Vagina (tissue), 2 donors: ENCODE results near the gene SLF2. TPM values are rescaled to one million over a fixed set of nuclear protein-coding genes. Genes with fewer than 3 reads are reported as not detected.

Source experiments
- DNase-seq, 2 donors: peaks; one replicate each; pipeline ENCODE4 v3.0.0-alpha.2; 2017; ENCODE audit errors: extremely low spot score in 2 of 2
- H3K27ac ChIP-seq: fragments of 200-600 bp; sonication (generic); one replicate; pipeline ENCODE4 v1.5.1; 2019
- H3K27me3 ChIP-seq: fragments of 200-600 bp; sonication (generic); one replicate; pipeline ENCODE4 v1.5.1; 2019
- H3K36me3 ChIP-seq, 2 donors: fragments of 200-600 bp; sonication (generic); one replicate each; pipeline ENCODE4 v1.5.1; 2017 to 2019
- H3K4me1 ChIP-seq: fragments of 200-600 bp; sonication (generic); one replicate; pipeline ENCODE4 v1.5.1; 2019
- H3K4me3 ChIP-seq, 2 donors: fragments of 200-600 bp; sonication (generic); 1 replicate in 1 of 2; 2 replicates in 1 of 2; pipeline ENCODE4 v1.5.1; 2016 to 2019
- H3K9me3 ChIP-seq: fragments of 200-600 bp; sonication (generic); one replicate; pipeline ENCODE4 v1.5.1; 2019
- CTCF ChIP-seq, 3 experiments: fragments of 450-650 bp in 2 of 3; fragments of 200-600 bp in 1 of 3; sonication (generic) in 1 of 3; IDR thresholded peaks; one replicate each; pipeline ENCODE4 v1.5.1; 2017 to 2019; ENCODE audit warnings: antibody characterized with exemption in 3 of 3, mild to moderate bottlenecking in 2 of 3, moderate library complexity in 2 of 3
- POLR2A ChIP-seq, 2 donors: fragments of 450-650 bp; IDR thresholded peaks; one replicate each; pipeline ENCODE4 v1.6.1; 2017; ENCODE audit warnings: antibody characterized with exemption in 2 of 2, mild to moderate bottlenecking in 2 of 2, moderate library complexity in 2 of 2
- POLR2AphosphoS5 ChIP-seq, 2 donors: sonication (generic); formaldehyde crosslinking; IDR thresholded peaks; one replicate each; pipeline ENCODE4 v1.9.0; 2017; ENCODE audit warnings: antibody characterized with exemption in 2 of 2, mild to moderate bottlenecking in 2 of 2, low read depth in 1 of 2; ENCODE audit not compliant: insufficient read depth in 1 of 2
- intact Hi-C: fragments of 100-400 bp; cut with DNase I; formaldehyde crosslinking; loops from one replicate; pipeline ENCODE4 v1.15.1; 2023
- total RNA-seq: library from RNA; depleted of rRNA; stranded (reverse); fragments of >200 nt; gene quantifications from one replicate; pipeline ENCODE4 v1.2.3, GENCODE V29; 2016

SLF2 gene
- total RNA-seq, 1 donor from 2014 or later: 26.8 TPM

- TF ChIP-seq POLR2AphosphoS5 (IDR thresholded peaks at IDR 0.05; ENCODE audit: insufficient read depth in 1 of 2, low read depth in 1 of 2) (no peak), POLR2A (IDR thresholded peaks at IDR 0.05) (no peak), CTCF (IDR thresholded peaks at IDR 0.05) (no peak)
- Histone ChIP-seq H3K4me3 (no peak overlapping the region), H3K27ac (no peak overlapping the region), H3K36me3 (peaks cover 2 to 36% of the 10 kb centered on the region in 2 donors), H3K4me1 (peaks cover 44% of the 10 kb centered on the region), H3K9me3 (no peaks in the 10 kb centered on the region), H3K27me3 (no peaks in the 10 kb centered on the region)
- intact Hi-C loops: no loop called here
- no peak for DNase-seq
These were observed 91.0 kb downstream of the SLF2 start for GRCh38 chr10:101003639-101004206.

- H3K27ac ChIP-seq: no peak overlapping the region
- no peaks in the 10 kb centered on the region for H3K27me3 ChIP-seq
- peaks cover 2 to 36% of the 10 kb centered on the region in 2 donors for H3K36me3 ChIP-seq
- H3K4me3 ChIP-seq: no peak overlapping the region
- H3K4me1 ChIP-seq: peaks cover 39% of the 10 kb centered on the region
- intact Hi-C loops: no loop called here
- TF ChIP-seq CTCF (IDR thresholded peaks at IDR 0.05): no peak
- no peak for TF ChIP-seq POLR2A (IDR thresholded peaks at IDR 0.05)
- TF ChIP-seq POLR2AphosphoS5 (IDR thresholded peaks at IDR 0.05; ENCODE audit: insufficient read depth in 1 of 2, low read depth in 1 of 2): no peak
- no peak for DNase-seq
- no peaks in the 10 kb centered on the region for H3K9me3 ChIP-seq
These were observed 92.6 kb downstream of the SLF2 start for GRCh38 chr10:101005361-101005760.

GRCh38 chr10:101005869-101006567, 93.3 kb downstream of the SLF2 start:
- Histone ChIP-seq H3K36me3 (peaks cover 2 to 36% of the 10 kb centered on the region in 2 donors), H3K9me3 (no peaks in the 10 kb centered on the region), H3K27me3 (no peaks in the 10 kb centered on the region), H3K4me3 (no peak overlapping the region), H3K4me1 (peaks cover 32% of the 10 kb centered on the region), H3K27ac (no peak overlapping the region)
- intact Hi-C loops: no loop called here
- no peak for TF ChIP-seq POLR2A (IDR thresholded peaks at IDR 0.05)
- no peak for TF ChIP-seq POLR2AphosphoS5 (IDR thresholded peaks at IDR 0.05; ENCODE audit: insufficient read depth in 1 of 2, low read depth in 1 of 2)
- no peak for TF ChIP-seq CTCF (IDR thresholded peaks at IDR 0.05)
- DNase-seq: no peak

GRCh38 chr10:101006593-101007098, 93.9 kb downstream of the SLF2 start:
- Histone ChIP-seq H3K4me3 (no peak overlapping the region), H3K36me3 (peaks cover 2 to 36% of the 10 kb centered on the region in 2 donors), H3K27ac (no peak overlapping the region), H3K27me3 (no peaks in the 10 kb centered on the region), H3K9me3 (no peaks in the 10 kb centered on the region), H3K4me1 (peaks cover 26% of the 10 kb centered on the region)
- DNase-seq: no peak
- intact Hi-C loops: no loop called here
- TF ChIP-seq POLR2AphosphoS5 (IDR thresholded peaks at IDR 0.05; ENCODE audit: insufficient read depth in 1 of 2, low read depth in 1 of 2): no peak
- no peak for TF ChIP-seq POLR2A (IDR thresholded peaks at IDR 0.05)
- no peak for TF ChIP-seq CTCF (IDR thresholded peaks at IDR 0.05)
